Immature natural killer cell (primary cell): ENCODE results near the gene TTC34. TPM values are rescaled to one million over a fixed set of nuclear protein-coding genes. Genes with fewer than 3 reads are reported as not detected.
"Not testable (repeated sequence)": the region's sequence is repeated elsewhere in the genome, so short reads cannot be mapped to it uniquely, and the experiment has no call there.

Experiments used
- DNase-seq, 3 donors: peaks; one replicate each; pipeline ENCODE4 v3.0.0; 2022; ENCODE audit warnings: mixed read lengths in 1 of 3
- H3K27ac Mint-ChIP-seq, 6 donors: one replicate each; pipeline ENCODE4 v1.8.0; 2020; ENCODE audit warnings: mixed read lengths in 6 of 6, mild to moderate bottlenecking in 5 of 6, inconsistent platforms in 4 of 6, moderate library complexity in 3 of 6
- H3K27me3 Mint-ChIP-seq, 3 donors: one replicate each; pipeline ENCODE4 v1.8.0; 2020 to 2021; ENCODE audit warnings: low read depth in 3 of 3, mild to moderate bottlenecking in 3 of 3, mixed read lengths in 3 of 3, moderate library complexity in 3 of 3, inconsistent platforms in 1 of 3
- H3K36me3 Mint-ChIP-seq, 3 donors: one replicate each; pipeline ENCODE4 v1.8.0; 2020; ENCODE audit warnings: mixed read lengths in 3 of 3, inconsistent platforms in 2 of 3, mild to moderate bottlenecking in 2 of 3
- H3K4me1 Mint-ChIP-seq, 2 donors: one replicate each; pipeline ENCODE4 v1.8.0; 2020; ENCODE audit warnings: inconsistent platforms in 2 of 2, mild to moderate bottlenecking in 2 of 2, mixed read lengths in 2 of 2, moderate library complexity in 1 of 2
- H3K4me3 Mint-ChIP-seq, 5 donors: one replicate each; pipeline ENCODE4 v1.8.0; 2020; ENCODE audit warnings: mild to moderate bottlenecking in 5 of 5, mixed read lengths in 5 of 5, inconsistent platforms in 3 of 5, moderate library complexity in 3 of 5
- H3K9me3 Mint-ChIP-seq, 6 donors: one replicate each; pipeline ENCODE4 v1.8.0; 2020; ENCODE audit warnings: mild to moderate bottlenecking in 6 of 6, mixed read lengths in 6 of 6, inconsistent platforms in 4 of 6, moderate library complexity in 3 of 6
- polyA plus RNA-seq, 3 donors: library from polyadenylated mRNA; unstranded; fragments of 300-500 nt; fragmentation: Illumina TruSeq; gene quantifications; one replicate each; pipeline ENCODE4 v1.2.3, GENCODE V29; 2021

TTC34 gene
- polyA plus RNA-seq, 3 donors from 2014 or later, result 0.07 TPM; not detected in 2

- H3K4me1 Mint-ChIP-seq, H3K27ac Mint-ChIP-seq, DNase-seq, H3K9me3 Mint-ChIP-seq, H3K4me3 Mint-ChIP-seq, H3K36me3 Mint-ChIP-seq, H3K27me3 Mint-ChIP-seq: not testable (repeated sequence)
Observed at GRCh38 chr1:2686091-2686863, 115.2 kb downstream of the TTC34 start.

- not testable (repeated sequence) for H3K4me3 Mint-ChIP-seq, H3K27ac Mint-ChIP-seq, H3K9me3 Mint-ChIP-seq, H3K36me3 Mint-ChIP-seq, H3K4me1 Mint-ChIP-seq, DNase-seq, H3K27me3 Mint-ChIP-seq
Observed at GRCh38 chr1:2685671-2686070, 115.8 kb downstream of the TTC34 start.

GRCh38 chr1:2684878-2685277, 116.6 kb downstream of the TTC34 start:
- not testable (repeated sequence) for H3K4me3 Mint-ChIP-seq, DNase-seq

GRCh38 chr1:2684000-2684399, 117.5 kb downstream of the TTC34 start:
- H3K36me3 Mint-ChIP-seq, H3K4me3 Mint-ChIP-seq, H3K9me3 Mint-ChIP-seq, DNase-seq, H3K4me1 Mint-ChIP-seq, H3K27ac Mint-ChIP-seq, H3K27me3 Mint-ChIP-seq: not testable (repeated sequence)

More at GRCh38 chr1:2684878-2685277, 116.6 kb downstream of the TTC34 start:
- not testable (repeated sequence) for H3K27ac Mint-ChIP-seq, H3K9me3 Mint-ChIP-seq, H3K4me1 Mint-ChIP-seq, H3K27me3 Mint-ChIP-seq, H3K36me3 Mint-ChIP-seq

GRCh38 chr1:2683321-2683741, 118.2 kb downstream of the TTC34 start:
- DNase-seq, H3K4me3 Mint-ChIP-seq: not testable (repeated sequence)

GRCh38 chr1:2682879-2683278, 118.6 kb downstream of the TTC34 start:
- H3K9me3 Mint-ChIP-seq, H3K4me3 Mint-ChIP-seq, DNase-seq, H3K27ac Mint-ChIP-seq, H3K4me1 Mint-ChIP-seq, H3K27me3 Mint-ChIP-seq, H3K36me3 Mint-ChIP-seq: not testable (repeated sequence)

More at GRCh38 chr1:2683321-2683741, 118.2 kb downstream of the TTC34 start:
- not testable (repeated sequence) for H3K27ac Mint-ChIP-seq, H3K36me3 Mint-ChIP-seq, H3K4me1 Mint-ChIP-seq, H3K27me3 Mint-ChIP-seq, H3K9me3 Mint-ChIP-seq

GRCh38 chr1:2676726-2677125, 124.8 kb downstream of the TTC34 start:
- not testable (repeated sequence) for H3K36me3 Mint-ChIP-seq, H3K27me3 Mint-ChIP-seq, DNase-seq, H3K4me1 Mint-ChIP-seq, H3K4me3 Mint-ChIP-seq, H3K27ac Mint-ChIP-seq, H3K9me3 Mint-ChIP-seq

GRCh38 chr1:2671656-2672055, 129.8 kb downstream of the TTC34 start:
- H3K27me3 Mint-ChIP-seq, H3K27ac Mint-ChIP-seq, H3K36me3 Mint-ChIP-seq, H3K4me3 Mint-ChIP-seq, H3K4me1 Mint-ChIP-seq, DNase-seq, H3K9me3 Mint-ChIP-seq: not testable (repeated sequence)

- not testable (repeated sequence) for H3K4me1 Mint-ChIP-seq, H3K27me3 Mint-ChIP-seq, H3K36me3 Mint-ChIP-seq, H3K27ac Mint-ChIP-seq, H3K9me3 Mint-ChIP-seq, DNase-seq, H3K4me3 Mint-ChIP-seq
Observed at GRCh38 chr1:2659806-2660205, 141.7 kb downstream of the TTC34 start.

- not testable (repeated sequence) for H3K27ac Mint-ChIP-seq
Observed at GRCh38 chr1:2657909-2658308, 143.6 kb downstream of the TTC34 start.

GRCh38 chr1:2657124-2657523, 144.4 kb downstream of the TTC34 start:
- H3K27me3 Mint-ChIP-seq, result peaks cover 14 to 33% (median 22%) of the 10 kb centered on the region in 3 donors
- not testable (repeated sequence) for H3K4me3 Mint-ChIP-seq, H3K9me3 Mint-ChIP-seq, H3K4me1 Mint-ChIP-seq, DNase-seq, H3K27ac Mint-ChIP-seq, H3K36me3 Mint-ChIP-seq

More at GRCh38 chr1:2657909-2658308, 143.6 kb downstream of the TTC34 start:
- not testable (repeated sequence) for H3K4me1 Mint-ChIP-seq, H3K9me3 Mint-ChIP-seq, DNase-seq, H3K4me3 Mint-ChIP-seq, H3K36me3 Mint-ChIP-seq
- peaks cover 11 to 25% (median 18%) of the 10 kb centered on the region in 3 donors for H3K27me3 Mint-ChIP-seq

GRCh38 chr1:2655598-2656434, 145.7 kb downstream of the TTC34 start:
- H3K27ac Mint-ChIP-seq, H3K4me1 Mint-ChIP-seq, H3K4me3 Mint-ChIP-seq, DNase-seq, H3K9me3 Mint-ChIP-seq, H3K36me3 Mint-ChIP-seq: not testable (repeated sequence)
- peaks cover 18 to 37% (median 22%) of the 10 kb centered on the region in 3 donors for H3K27me3 Mint-ChIP-seq

- not testable (repeated sequence) for H3K27ac Mint-ChIP-seq, H3K4me3 Mint-ChIP-seq, H3K4me1 Mint-ChIP-seq, H3K9me3 Mint-ChIP-seq, H3K36me3 Mint-ChIP-seq, DNase-seq
- peaks cover 18 to 37% (median 22%) of the 10 kb centered on the region in 3 donors for H3K27me3 Mint-ChIP-seq
Observed at GRCh38 chr1:2654443-2654948, 147.0 kb downstream of the TTC34 start.

- not testable (repeated sequence) for H3K4me1 Mint-ChIP-seq, H3K4me3 Mint-ChIP-seq, H3K27ac Mint-ChIP-seq, H3K9me3 Mint-ChIP-seq, H3K36me3 Mint-ChIP-seq
- DNase-seq, result peak in 1 of 3 donors; percentile 14
- peaks cover 18 to 40% (median 22%) of the 10 kb centered on the region in 3 donors for H3K27me3 Mint-ChIP-seq
Observed at GRCh38 chr1:2653741-2654442, 147.6 kb downstream of the TTC34 start.
